Cardiac fibroblast (primary cell): Measurements from ENCODE around the gene CFAP54.
"Not testable (repeated sequence)": the region's sequence is repeated elsewhere in the genome, so short reads cannot be mapped to it uniquely, and the experiment has no call there.

ENCODE experiments used
- DNase-seq, 2 donors: peaks; one replicate each; pipeline versions ENCODE4 v3.0.0 to v3.0.0-alpha.2; 2010; ENCODE audit warnings: low read depth in 2 of 2
- H3K4me3 ChIP-seq, 2 donors: replicated peaks in 1 of 2; 1 replicate in 1 of 2; 2 replicates in 1 of 2; pipeline ENCODE4 v1.5.1; 2011; ENCODE audit warnings: low read depth in 2 of 2, low read length in 2 of 2, mild to moderate bottlenecking in 2 of 2, moderate library complexity in 1 of 2
- TF ChIP-seq, protein P1 (sequence below): IDR thresholded peaks from one replicate; pipeline ENCODE4 v1.5.1; 2011; ENCODE audit warnings: low read depth, mild to moderate bottlenecking, low read length, inconsistent platforms

Gene CFAP54

DNA sequence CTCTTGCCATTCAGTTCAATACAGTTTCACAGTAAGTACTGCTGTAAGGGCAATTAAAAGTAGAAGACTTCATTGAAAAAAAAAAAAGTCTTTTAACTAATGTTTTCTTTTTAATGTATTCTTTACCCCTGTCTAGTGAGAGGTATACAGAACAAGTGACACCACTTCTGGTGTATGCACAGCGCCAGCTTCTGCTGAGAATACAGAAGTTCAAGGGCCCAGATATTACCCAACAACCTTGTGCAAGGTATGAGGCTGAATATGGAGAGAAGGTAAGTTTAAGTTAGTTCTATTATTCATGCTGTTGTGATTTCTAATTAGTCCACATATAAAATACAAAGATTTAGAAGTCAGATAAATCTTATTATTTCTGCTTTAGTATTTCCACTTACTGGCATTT, 168.7 kb downstream of the CFAP54 start:
- DNase-seq = no peak
- no peak overlapping the region for H3K4me3 ChIP-seq
- TF ChIP-seq, protein P1, sequence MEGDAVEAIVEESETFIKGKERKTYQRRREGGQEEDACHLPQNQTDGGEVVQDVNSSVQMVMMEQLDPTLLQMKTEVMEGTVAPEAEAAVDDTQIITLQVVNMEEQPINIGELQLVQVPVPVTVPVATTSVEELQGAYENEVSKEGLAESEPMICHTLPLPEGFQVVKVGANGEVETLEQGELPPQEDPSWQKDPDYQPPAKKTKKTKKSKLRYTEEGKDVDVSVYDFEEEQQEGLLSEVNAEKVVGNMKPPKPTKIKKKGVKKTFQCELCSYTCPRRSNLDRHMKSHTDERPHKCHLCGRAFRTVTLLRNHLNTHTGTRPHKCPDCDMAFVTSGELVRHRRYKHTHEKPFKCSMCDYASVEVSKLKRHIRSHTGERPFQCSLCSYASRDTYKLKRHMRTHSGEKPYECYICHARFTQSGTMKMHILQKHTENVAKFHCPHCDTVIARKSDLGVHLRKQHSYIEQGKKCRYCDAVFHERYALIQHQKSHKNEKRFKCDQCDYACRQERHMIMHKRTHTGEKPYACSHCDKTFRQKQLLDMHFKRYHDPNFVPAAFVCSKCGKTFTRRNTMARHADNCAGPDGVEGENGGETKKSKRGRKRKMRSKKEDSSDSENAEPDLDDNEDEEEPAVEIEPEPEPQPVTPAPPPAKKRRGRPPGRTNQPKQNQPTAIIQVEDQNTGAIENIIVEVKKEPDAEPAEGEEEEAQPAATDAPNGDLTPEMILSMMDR = no peak

DNA sequence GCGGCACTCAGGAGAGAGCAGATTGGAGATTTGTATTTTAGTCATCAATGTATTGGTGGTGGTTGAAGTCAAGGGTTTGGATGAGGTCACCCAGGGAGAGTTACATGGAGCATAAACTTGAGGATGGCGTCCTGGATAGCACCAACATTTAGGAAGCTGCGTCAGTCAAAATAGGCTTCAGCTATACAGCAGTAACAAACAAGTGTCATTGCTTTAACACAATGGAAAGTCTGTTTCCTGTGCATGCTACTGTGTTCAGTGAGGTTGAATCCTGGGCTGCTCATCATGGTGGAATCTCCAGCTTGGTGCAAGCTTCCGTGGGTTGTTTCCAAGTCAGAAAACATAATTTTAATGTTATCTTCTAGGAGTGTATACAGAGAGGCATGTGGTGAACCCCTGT, 180.4 kb downstream of the CFAP54 start:
- TF ChIP-seq, protein P1 = no peak
- DNase-seq = no peak
- H3K4me3 ChIP-seq = no peak overlapping the region

DNA sequence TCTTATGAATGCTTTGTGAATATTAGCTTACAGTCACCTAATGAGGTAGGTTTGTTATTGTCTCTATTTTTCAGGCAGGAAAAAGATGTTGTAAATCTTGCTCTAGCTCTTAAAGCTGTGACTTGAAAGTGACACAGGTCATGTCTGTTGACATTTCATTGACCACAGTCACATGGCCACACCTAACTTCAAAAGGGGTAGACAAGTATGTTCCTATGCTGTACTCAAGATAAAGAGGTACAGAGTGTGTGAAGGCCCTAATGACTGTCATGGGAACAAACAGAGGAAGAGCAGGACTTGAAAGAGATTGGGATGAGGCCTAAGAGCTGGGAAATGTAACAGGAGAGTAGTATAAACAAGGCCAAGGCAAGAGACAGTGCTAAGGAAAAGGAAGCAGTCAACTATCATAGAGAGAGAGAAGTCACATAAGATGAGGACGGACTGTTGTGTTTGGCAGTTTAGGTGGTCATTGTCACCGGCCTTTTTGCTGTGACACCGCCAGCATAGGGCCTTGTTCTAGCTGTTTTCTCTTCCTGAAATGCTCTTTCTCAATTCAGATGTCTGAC, 181.0 kb downstream of the CFAP54 start:
- TF ChIP-seq, protein P1 = no peak
- DNase-seq = peak in 1 of 2 donors; percentile 24
- no peak overlapping the region for H3K4me3 ChIP-seq

DNA sequence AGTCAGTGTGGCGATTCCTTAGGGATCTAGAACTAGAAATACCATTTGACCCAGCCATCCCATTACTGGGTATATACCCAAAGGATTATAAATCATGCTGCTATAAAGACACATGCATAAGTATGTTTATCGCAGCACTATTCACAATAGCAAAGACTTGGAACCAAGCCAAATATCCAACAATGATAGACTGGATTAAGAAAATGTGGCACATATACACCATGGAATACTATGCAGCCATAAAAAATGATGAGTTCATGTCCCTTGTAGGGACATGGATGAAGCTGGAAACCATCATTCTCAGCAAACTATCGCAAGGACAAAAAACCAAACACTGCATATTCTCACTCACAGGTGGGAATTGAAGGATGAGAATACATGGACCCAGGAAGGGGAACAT, 186.1 kb downstream of the CFAP54 start:
- DNase-seq, H3K4me3 ChIP-seq: not testable (repeated sequence)

DNA sequence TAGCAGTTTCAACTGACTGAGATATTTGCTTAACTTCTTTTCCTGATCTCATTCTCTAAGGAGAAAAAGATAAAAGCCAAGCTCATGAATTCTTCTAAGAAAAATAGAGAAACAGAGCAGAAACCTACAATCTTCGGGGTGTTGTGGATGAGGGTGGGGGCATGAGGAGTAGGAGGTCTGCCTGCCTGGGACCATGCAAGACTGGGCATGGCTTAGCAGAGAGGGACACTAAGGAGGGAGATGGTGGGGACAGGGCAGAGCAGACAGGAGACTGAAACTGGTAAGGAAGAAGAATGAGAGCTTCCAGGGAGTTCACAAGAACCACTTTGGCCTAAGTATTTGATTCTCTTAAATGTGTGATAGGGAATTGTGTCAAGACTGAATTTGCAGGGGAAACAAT, 188.0 kb downstream of the CFAP54 start:
- no peak overlapping the region for H3K4me3 ChIP-seq
- no peak for DNase-seq
- TF ChIP-seq, protein P1 = no peak

DNA sequence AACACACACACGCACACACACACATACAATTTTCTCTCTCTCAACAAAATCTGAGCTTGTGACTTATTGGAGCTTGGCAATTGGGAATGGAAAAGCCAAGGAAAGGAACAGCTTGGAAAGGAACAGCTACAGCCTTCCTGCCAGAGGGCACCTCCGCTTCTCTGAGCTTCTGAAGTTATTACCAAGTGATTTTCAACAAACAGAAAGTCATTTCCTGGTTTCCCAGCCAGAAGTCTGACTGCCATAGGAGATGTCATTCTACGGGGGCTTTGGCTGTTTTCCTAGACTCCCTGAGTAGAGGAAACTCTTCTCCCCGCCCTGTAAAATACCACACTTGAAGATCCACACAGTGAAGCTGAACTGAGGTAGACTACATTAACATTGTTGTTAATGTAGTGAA, 198.3 kb downstream of the CFAP54 start:
- no peak overlapping the region for H3K4me3 ChIP-seq
- DNase-seq = peak; percentile 18 to 20
- TF ChIP-seq, protein P1 = no peak

DNA sequence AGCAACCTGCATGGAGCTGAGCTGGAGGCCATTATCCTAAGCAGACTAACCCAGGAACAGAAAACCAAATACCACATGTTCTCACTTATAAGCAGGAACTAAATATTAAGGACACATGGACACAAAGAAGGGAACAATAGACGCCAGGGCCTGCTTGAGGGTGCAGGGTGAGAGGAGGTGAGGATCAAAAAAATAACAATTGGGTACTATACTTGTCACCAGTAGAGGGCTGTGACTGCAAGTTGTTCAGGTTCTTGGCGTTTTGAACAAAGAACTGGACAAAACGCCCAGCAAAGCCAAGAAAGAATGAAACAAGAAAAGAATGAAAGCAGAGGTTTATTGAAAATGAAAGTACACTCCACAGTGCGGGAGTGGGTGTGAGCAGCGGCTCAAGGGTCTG, 209.1 kb downstream of the CFAP54 start:
- no peak overlapping the region for H3K4me3 ChIP-seq
- TF ChIP-seq, protein P1 = no peak
- no peak for DNase-seq
